HepG2 (cell line): ENCODE data around the gene RAMP3. TPM values are rescaled to one million over a fixed set of nuclear protein-coding genes. Genes with fewer than 3 reads are reported as not detected.

Experiments used
- ARID3A ChIP-seq: IDR thresholded peaks from 2 replicates; pipeline ENCODE4 v1.6.1; 2012; ENCODE audit warnings: low read depth, low read length, improper control_type of control experiment
- E2F5 ChIP-seq: sonication (generic); formaldehyde crosslinking; conservative IDR thresholded peaks from 2 replicates; pipeline ENCODE4 v1.4.0; 2020; ENCODE audit warnings: missing genetic modification reagents
- FOXA1 ChIP-seq, 2 experiments: fragments of 450-650 bp in 1 of 2; sonication (generic) in 1 of 2; formaldehyde crosslinking in 1 of 2; IDR thresholded peaks; 2 replicates each; pipeline versions ENCODE4 v1.4.0 to v1.6.1; 2016 to 2020; ENCODE audit warnings: missing genetic modification reagents in 1 of 2
- GABPA ChIP-seq, 2 experiments: IDR thresholded peaks; 2 replicates each; pipeline ENCODE4 v1.6.1; 2011 to 2016; ENCODE audit warnings: low read depth in 2 of 2, low read length in 1 of 2, missing biosample characterization in 1 of 2, missing genetic modification characterization in 1 of 2
- GATAD2A ChIP-seq: IDR thresholded peaks from 2 replicates; pipeline ENCODE4 v1.6.1; 2016
- GPN1 ChIP-seq: sonication (generic); formaldehyde crosslinking; IDR thresholded peaks from 2 replicates; pipeline ENCODE4 v1.5.1; 2020; ENCODE audit warnings: missing genetic modification reagents, borderline replicate concordance
- HOXA3 ChIP-seq: sonication (generic); formaldehyde crosslinking; IDR thresholded peaks from 2 replicates; pipeline ENCODE4 v1.5.0; 2020; ENCODE audit warnings: missing genetic modification reagents
- IKZF5 ChIP-seq: IDR thresholded peaks from 2 replicates; pipeline ENCODE4 v1.6.1; 2018; ENCODE audit warnings: missing genetic modification reagents, mild to moderate bottlenecking, missing compliant biosample characterization
- SAP130 ChIP-seq: IDR thresholded peaks from 2 replicates; pipeline ENCODE4 v1.6.1; 2016; ENCODE audit warnings: low read depth
- TBL1XR1 ChIP-seq: fragments of 150-350 bp; IDR thresholded peaks from 2 replicates; pipeline ENCODE4 v1.6.1; 2014; ENCODE audit warnings: borderline replicate concordance, low read length; ENCODE audit not compliant: partially characterized antibody
- TGIF2 ChIP-seq: IDR thresholded peaks from 2 replicates; pipeline ENCODE4 v1.6.1; 2016; ENCODE audit warnings: control low read depth, missing compliant biosample characterization
- THAP7 ChIP-seq: sonication (generic); formaldehyde crosslinking; IDR thresholded peaks from 2 replicates; pipeline ENCODE4 v1.8.1; 2023; ENCODE audit warnings: mild to moderate bottlenecking, missing genetic modification reagents
- THAP9 ChIP-seq: sonication (generic); formaldehyde crosslinking; IDR thresholded peaks from 2 replicates; pipeline ENCODE4; 2020; ENCODE audit warnings: missing genetic modification reagents, mild to moderate bottlenecking, borderline replicate concordance
- ZC3H13 ChIP-seq: sonication (generic); formaldehyde crosslinking; IDR thresholded peaks from 2 replicates; pipeline ENCODE4 v1.8.1; 2023; ENCODE audit warnings: mild to moderate bottlenecking, missing genetic modification reagents, moderate library complexity
- ZNF367 ChIP-seq: sonication (generic); formaldehyde crosslinking; IDR thresholded peaks from 2 replicates; pipeline ENCODE4 v1.4.0; 2020; ENCODE audit warnings: missing genetic modification reagents, borderline replicate concordance
- ZNF501 ChIP-seq: sonication (generic); formaldehyde crosslinking; IDR thresholded peaks from 2 replicates; pipeline ENCODE4 v1.5.1; 2020; ENCODE audit warnings: mild to moderate bottlenecking, moderate library complexity, missing genetic modification reagents
- ZNF510 ChIP-seq: sonication (generic); formaldehyde crosslinking; IDR thresholded peaks from 2 replicates; pipeline ENCODE4 v1.4.0; 2020; ENCODE audit warnings: low read depth, mild to moderate bottlenecking, missing genetic modification reagents
- ZNF543 ChIP-seq: sonication (generic); formaldehyde crosslinking; IDR thresholded peaks from 2 replicates; pipeline ENCODE4 v1.4.0; 2020; ENCODE audit warnings: mild to moderate bottlenecking, missing genetic modification reagents
- ZNF576 ChIP-seq: sonication (generic); formaldehyde crosslinking; IDR thresholded peaks from 2 replicates; pipeline ENCODE4 v1.4.0; 2020; ENCODE audit warnings: mild to moderate bottlenecking, missing genetic modification reagents
- ZNF607 ChIP-seq: sonication (generic); formaldehyde crosslinking; IDR thresholded peaks from 2 replicates; pipeline ENCODE4 v1.5.1; 2020; ENCODE audit warnings: missing genetic modification reagents, mild to moderate bottlenecking, borderline replicate concordance
- polyA plus RNA-seq, 8 experiments: library from polyadenylated mRNA; depleted of rRNA in 3 of 8; stranded (reverse) in 7 of 8; unstranded in 1 of 8; fragments of >200 nt; fragmentation: Illumina TruSeq in 4 of 8; extraction: Trizol in 4 of 8; gene quantifications; 2 replicates each; pipeline versions ENCODE4 v1.2.1 to v1.2.3, GENCODE V29; 2011 to 2016; ENCODE audit warnings: low read depth in 4 of 8, missing spikeins in 1 of 8, mixed read lengths in 1 of 8; ENCODE audit not compliant: insufficient read depth in 1 of 8
- total RNA-seq, 5 experiments: library from RNA; depleted of rRNA; stranded (reverse); fragments of >200 nt; fragmentation: Illumina TruSeq; extraction: Trizol; gene quantifications; 2 replicates each; pipeline ENCODE4 v1.2.3, GENCODE V29; 2016; ENCODE audit warnings: low read depth in 1 of 5

The RAMP3 gene
- total and polyA plus RNA-seq, 2 of the 13 experiments (the other 11 are each of a cell fraction or from before 2014, with no cell fraction given) = not detected

GRCh38 chr7:45111298-45112223 lies 46.0 kb upstream of the RAMP3 start, which contains the start of gene TBRG4 (continued):
- peak; percentile 97 for TF ChIP-seq THAP9
- TF ChIP-seq ZNF510 (CRISPR knock-in tag) = peak; percentile 97
- 0 out of 2 replicates have a peak, but pooled peaks have one; percentile 37 for TF ChIP-seq E2F5 (CRISPR knock-in tag)
- peak; percentile 98 for TF ChIP-seq HOXA3 (CRISPR knock-in tag)
- TF ChIP-seq IKZF5 (CRISPR knock-in tag) = peak; percentile 86
- TF ChIP-seq TGIF2 (CRISPR knock-in tag) = peak; percentile 76; the same call in 1 of the 2 replicates
- peak; percentile 91; the same call in 1 of the 2 replicates for TF ChIP-seq THAP7 (CRISPR knock-in tag)
- TF ChIP-seq ARID3A = 0 out of 2 replicates have a peak, but pooled peaks have one; percentile 32
- TF ChIP-seq FOXA1 (IDR thresholded peaks at IDR 0.05) = no peak
- peak; percentile 48 for TF ChIP-seq FOXA1 (CRISPR knock-in tag; IDR thresholded peaks at IDR 0.05)
- TF ChIP-seq ZNF576 (CRISPR knock-in tag) = 0 out of 2 replicates have a peak, but pooled peaks have one; percentile 49
- peak; percentile 96 for TF ChIP-seq ZNF607
- TF ChIP-seq SAP130 (CRISPR knock-in tag) = peak; percentile 100
- TF ChIP-seq ZC3H13 (CRISPR knock-in tag) = peak; percentile 90
- TF ChIP-seq TBL1XR1 = no peak
- peak; percentile 87 for TF ChIP-seq GABPA (IDR thresholded peaks at IDR 0.05; ENCODE audit: low read depth, low read length)
- TF ChIP-seq GABPA (CRISPR knock-in tag; IDR thresholded peaks at IDR 0.05; ENCODE audit: low read depth) = peak; percentile 99
- peak; percentile 46; the same call in 1 of the 2 replicates for TF ChIP-seq ZNF367 (CRISPR knock-in tag)
- peak; percentile 91 for TF ChIP-seq ZNF543 (CRISPR knock-in tag)
- TF ChIP-seq ZNF501 (CRISPR knock-in tag) = peak; percentile 93
- peak; percentile 58 for TF ChIP-seq GATAD2A (CRISPR knock-in tag)
- TF ChIP-seq GPN1 (CRISPR knock-in tag) = peak; percentile 37; the same call in 1 of the 2 replicates
